NCI-H1436 (cell line): Measurements from ENCODE around the gene AKR7A3.
A peak's percentile ranks its signal among the peaks of the same experiment; 100 is the strongest.
"Not testable (repeated sequence)": the region's sequence is repeated elsewhere in the genome, so short reads cannot be mapped to it uniquely, and the experiment has no call there.

Source experiments
- DNase-seq: peaks from one replicate; lab custom pipeline; 2025; lab: John Stamatoyannopoulos, UW

The AKR7A3 gene

DNA sequence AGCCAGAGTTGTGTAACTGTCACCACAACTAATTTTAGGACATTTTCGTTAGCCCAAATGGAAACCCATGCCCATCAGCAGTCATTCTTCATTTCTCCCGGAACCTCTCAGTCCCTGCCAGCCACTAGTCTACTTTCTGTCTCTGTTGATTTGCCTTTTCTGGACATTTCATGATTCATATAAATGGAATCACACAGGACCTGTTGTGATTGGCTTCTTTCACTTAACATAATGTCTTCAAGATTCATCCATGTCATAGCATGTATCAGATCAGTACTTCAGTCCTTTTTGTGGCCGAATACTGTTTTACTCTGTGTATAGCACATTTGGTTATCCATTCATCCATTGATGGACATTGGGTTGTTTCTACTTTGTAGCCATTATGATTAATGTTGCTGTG is 30.6 kb upstream of the AKR7A3 start:
- no peak for DNase-seq

- no peak for DNase-seq
These were observed 28.7 kb upstream of the AKR7A3 start for GRCh38 chr1:19317126-19317910.

GRCh38 chr1:19315378-19316198 is 27.0 kb upstream of the AKR7A3 start:
- no peak for DNase-seq

DNA sequence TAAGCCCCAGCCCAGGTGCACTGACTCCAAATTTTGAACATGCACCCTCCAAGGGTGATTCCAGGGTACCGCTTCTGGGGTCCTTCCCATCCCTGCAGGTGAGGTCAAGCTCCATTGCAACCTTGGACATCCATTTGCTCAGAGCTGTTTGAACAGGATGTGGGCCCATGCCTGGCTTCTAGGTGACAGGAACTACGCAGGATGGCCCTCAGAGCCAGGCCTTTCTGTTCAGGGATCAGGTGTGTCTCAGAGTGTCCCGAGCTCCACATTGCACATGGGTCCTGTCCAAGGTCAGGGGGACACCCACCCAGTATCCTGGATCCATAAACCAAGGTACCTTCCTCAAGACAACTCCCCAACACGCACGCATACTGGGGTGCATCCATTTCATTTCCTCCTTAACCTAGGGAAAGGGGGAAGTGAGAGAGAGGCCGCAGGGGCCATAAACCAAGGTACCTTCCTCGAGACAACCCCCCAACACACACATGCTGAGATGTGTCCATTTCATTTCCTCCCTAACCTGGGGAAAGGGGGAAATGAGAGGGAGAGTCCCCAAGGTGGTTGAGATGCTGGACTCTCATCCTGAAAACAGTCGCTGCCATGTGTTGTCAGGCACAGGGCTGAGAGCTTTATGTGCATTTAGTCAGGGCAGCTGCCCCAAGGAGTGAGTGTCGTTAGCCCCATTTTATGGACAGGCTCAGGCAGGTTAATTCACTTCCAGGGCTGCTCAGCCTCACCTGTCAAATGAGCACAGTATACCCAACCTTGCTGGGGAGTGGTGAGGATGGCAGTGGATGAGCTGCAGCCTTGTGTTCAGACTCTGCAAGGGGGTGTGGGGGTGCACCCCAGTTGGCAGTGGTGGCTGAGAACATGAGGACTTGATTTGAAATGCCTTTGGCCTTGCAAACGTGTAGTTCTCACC is 25.7 kb upstream of the AKR7A3 start:
- no peak for DNase-seq

- DNase-seq, result no peak
These were observed 25.0 kb upstream of the AKR7A3 start for GRCh38 chr1:19313636-19313959.

DNA sequence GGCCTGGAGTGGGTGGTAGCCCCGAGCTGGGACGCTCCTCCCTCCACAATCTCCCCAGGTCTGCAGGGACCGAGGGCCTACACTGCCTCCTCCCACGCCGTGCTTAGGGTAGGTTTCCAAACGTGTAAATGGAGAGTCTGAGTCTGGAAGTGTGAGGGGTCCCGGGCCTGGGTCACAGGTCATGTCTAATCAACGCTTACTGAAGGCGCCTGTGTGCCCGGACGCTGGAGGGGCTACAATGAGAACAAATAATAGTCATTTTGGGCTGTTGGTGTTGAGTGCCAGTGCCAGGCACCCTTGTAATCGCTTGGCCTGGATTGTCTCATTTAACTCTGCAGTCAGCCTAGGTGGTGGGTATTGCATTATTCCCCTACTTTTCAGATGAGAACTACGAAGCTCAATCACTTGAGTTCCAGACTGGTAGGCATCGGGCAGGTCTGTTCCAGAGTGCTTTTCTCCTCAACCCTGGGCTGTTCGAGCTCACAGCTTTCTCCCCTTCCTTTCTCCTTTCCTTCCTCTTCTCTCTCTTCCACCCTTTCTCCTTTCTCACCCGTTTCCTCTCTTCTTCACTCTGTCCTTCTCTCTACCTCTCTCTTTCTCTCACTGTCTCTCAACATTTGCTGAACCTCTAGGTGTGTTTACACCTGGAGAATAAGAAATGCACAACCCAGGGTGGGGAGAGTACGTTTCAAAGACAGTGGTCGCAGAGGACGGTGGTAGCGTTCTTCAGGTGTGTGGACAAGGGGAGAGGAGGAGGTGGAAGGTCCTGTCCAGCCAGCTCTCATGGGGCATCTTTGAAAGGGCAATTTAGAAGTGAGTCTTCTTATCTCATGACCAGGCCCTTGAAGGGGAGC is 24.4 kb upstream of the AKR7A3 start:
- DNase-seq, result no peak

DNA sequence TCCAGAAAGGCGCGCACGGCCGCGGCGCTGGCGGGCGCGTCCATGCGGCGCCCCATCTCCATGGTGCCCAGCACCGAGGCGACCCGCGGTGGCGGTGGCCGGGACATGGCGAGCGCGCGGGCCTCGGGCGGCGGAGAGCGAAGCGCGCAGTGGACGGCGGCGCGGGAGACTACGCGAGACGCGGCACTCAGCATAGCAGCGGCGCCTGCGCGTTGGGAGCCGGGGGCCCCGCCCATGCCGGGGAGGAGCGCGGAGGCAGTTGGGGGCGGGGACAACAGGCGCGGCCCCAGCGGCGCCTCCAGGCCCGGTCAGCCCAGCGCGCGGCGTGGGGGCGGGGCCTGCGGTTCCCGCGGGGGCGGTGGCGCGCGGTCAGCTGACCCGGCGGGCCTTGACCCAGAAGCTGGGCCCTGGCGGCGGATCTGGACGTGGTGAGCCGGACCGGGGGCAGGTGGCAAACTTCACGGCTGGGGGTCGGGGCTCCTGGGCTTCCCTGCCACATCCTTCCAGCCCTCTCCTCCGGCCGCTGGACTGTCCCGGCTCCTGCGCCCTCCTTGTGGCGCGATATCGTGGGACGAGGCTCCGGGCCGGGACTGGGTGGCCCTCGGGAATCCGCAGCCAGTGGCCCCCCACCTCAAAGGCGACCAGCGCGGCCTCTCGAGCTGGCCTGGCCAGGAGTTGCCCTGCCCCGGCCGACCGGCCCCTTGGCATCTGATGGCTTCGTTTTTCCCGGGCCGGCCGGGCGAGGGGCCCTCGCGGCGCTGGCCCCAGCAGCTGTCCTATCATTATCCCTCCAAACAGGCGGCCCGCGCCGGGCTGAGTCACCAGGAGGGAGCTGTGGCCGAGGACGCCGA is 23.6 kb upstream of the AKR7A3 start, which contains the start of the genes AKR7A2 and SLC66A1:
TSS of gene AKR7A2 (minus strand) at position 214 of the 851 bp plus-strand sequence. CDS start at position 194, 20 bp downstream.
TSS of gene SLC66A1 (plus strand) at position 396 of the 851 bp plus-strand sequence. CDS start 5,352 bp downstream, outside the sequence.
- DNase-seq, result peak; percentile 85

DNA sequence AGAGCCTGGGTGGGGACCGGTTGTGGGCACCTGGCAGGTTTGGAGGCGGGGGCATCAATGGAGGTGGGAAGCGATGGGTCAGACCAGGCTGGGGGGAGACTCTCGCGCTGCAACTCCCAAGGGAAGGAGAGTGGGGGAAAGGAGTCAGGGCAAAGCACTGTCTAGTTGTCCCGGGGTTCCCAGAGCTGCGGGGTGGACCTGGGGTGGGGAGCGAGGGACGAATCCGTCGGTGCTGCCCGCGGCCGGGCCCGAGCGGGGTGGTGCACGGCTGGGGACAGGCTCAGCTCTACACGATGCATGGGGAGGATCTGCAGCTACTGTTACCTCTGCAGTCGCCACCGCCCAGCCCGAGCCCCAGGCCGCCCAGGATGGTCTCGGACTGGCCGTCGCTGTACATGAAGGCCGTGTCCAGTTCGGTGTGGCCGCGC is 22.9 kb upstream of the AKR7A3 start:
- no peak for DNase-seq

GRCh38 chr1:19310720-19311502 is 22.3 kb upstream of the AKR7A3 start:
- DNase-seq, result no peak

DNA sequence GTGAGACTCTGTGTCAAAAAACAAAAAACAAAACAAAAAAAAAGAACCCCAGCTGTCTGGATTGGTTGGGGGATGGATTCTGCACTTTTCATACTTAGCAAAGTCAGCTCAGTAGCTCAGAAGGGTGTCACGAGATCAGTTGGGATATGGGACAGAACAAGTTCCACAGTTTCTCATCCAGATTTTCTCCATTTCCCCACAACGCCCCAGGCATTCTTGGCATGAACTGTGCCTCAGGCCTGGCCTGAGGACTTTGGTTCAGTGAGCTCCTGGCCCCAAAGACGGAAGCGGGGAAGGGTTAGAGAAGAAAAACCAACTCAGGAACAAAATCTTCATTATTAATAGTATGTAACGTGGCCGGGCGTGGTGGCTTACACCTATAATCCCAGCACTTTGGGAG is 21.5 kb upstream of the AKR7A3 start:
- no peak for DNase-seq

DNA sequence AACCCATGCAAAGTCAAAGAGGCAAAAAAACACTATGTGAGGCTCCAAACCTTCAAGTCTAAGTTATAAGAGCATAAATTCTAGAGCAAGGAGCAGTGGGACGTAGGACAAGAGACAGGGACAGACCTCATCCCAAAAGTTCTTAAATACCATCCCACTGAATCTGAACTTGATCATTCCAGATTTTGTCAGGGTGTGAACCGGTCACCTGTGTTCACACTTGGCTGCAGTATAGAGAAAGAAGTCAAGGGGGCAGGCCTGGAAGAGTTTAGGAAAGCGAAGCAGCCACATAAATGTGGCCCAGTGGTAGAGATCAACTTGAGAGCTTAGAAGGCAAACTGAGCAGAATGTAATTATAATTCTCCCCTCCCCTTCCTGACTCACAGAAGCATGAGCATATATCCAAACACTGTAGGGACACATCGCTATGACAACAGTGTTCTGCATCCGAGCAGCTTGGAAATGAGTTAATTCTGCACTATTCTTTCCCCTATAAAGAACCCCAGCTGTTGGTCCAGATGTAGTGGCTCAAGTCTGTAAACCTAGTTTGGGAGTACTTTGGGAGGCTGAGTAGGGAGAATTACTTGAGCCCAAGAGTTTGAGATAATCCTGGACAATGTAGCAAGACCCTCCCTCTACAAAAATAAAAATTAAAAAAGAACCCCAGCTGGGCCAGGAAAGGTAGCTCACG is 20.7 kb upstream of the AKR7A3 start:
- DNase-seq, result no peak

DNA sequence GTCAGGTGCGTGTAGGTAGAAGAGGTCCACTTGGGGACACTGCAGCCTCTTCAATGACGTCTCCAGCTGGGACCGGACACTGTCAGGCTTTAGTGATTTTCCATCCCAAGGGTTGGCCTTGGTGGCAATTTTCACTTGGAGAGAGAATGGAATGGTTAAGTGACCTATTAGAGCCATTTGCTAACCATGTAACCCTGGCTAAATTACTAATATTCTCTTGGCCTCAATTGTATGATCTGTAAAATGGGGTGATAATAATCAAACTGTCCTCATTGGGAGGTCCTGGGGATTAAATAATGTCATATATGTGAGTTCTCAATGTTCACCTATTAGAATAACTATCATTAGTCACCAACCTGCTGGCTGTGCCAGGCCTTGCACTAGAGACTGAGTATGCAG is 19.9 kb upstream of the AKR7A3 start:
- DNase-seq, result no peak

- no peak for DNase-seq
These were observed 19.4 kb upstream of the AKR7A3 start for GRCh38 chr1:19307794-19308508.

GRCh38 chr1:19306941-19307340 is 18.4 kb upstream of the AKR7A3 start:
- no peak for DNase-seq

- no peak for DNase-seq
These were observed 17.3 kb upstream of the AKR7A3 start for GRCh38 chr1:19305880-19306279.

GRCh38 chr1:19304081-19304480 is 15.5 kb upstream of the AKR7A3 start:
- DNase-seq, result not testable (repeated sequence)

DNA sequence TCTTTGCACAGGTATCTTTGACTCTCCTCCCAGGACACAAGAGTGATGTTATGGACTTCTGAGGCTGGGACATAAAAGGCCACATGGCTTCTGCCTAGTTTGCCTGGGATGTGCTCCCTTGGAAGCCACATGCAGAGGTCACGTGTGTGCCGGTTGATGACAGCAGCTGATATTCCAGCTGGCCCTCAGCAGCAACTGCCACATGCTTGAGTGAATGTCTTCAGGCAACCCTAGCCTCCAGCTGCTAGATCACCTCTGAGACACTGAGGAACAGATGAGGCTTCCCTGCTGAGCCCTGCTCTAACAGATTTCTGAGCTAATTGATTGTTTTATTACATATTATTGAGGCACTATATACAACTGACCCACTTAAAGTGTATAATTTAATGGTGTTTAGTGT is 11.6 kb upstream of the AKR7A3 start:
- no peak for DNase-seq

DNA sequence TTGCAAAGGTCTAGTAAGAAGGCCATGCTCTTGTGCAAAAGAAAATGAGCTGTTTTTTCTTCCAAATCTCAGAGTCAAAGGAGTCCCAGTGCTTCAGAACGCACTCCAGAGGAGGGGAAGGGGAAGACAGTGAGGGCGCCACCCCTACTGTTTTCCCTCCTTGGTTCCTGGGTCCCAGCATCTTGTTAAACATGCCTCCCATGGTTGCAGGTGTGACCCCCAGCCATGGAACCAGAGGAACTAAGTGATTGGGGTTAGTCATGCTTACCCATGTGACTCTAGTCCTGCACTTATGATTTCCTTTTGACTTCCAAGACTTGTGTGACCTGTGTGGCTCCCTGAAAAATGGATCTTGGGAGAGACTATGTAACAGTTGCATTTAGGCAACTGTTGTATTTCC is 6.1 kb upstream of the AKR7A3 start:
- no peak for DNase-seq
